ENCODE data around the gene APOBEC3B. TPM values are rescaled to one million over a fixed set of nuclear protein-coding genes. Genes with fewer than 3 reads are reported as not detected.

APOBEC3B gene
- total and polyA plus RNA-seq, 2 donors (not counting 1 experiment from before 2014, with no cell fraction given): 2.4 to 7.9 TPM

- H3K4me1 ChIP-seq (ENCODE audit: control insufficient read depth in 2 of 2, insufficient read depth in 2 of 2, low read length in 2 of 2): peaks cover 10 to 26% of the 10 kb centered on the region in 2 donors
- H3K4me1 Mint-ChIP-seq: peaks cover 18% of the 10 kb centered on the region
- no peak overlapping the region for H3K4me3 ChIP-seq (ENCODE audit: control extremely low read depth in 1 of 5, extremely low read depth in 1 of 5, insufficient read depth in 1 of 5, low read depth in 2 of 5, low read length in 4 of 5)
- 84% methylated on average over 2 of the region's 3 CpGs for WGBS (ENCODE audit: insufficient coverage)
- DNase-seq (no peak), ATAC-seq (ENCODE audit: low read depth) (no peak)
- H2AFZ ChIP-seq (ENCODE audit: insufficient read depth, low read depth, low read length, poor library complexity, severe bottlenecking): no peak overlapping the region
- H3K9me3 ChIP-seq (ENCODE audit: control extremely low read depth in 1 of 3, control insufficient read depth in 2 of 3, insufficient read depth in 1 of 3, low read length in 2 of 3): no peaks in the 10 kb centered on the region
- CTCF ChIA-PET: interaction anchor here (1.4 to 11.1 kb wide), 2 partner anchors 10 to 33 kb away, joined by 4 to 133 read pairs; partner anchors contain the start of gene APOBEC3B
- peaks cover 0 to 20% (median 0%) of the 10 kb centered on the region in 4 experiments for H3K27me3 ChIP-seq (replicated peaks in 1 of 4; ENCODE audit: control extremely low read depth in 1 of 4, control insufficient read depth in 3 of 4, insufficient read depth in 4 of 4, low read length in 3 of 4)
- no peaks in the 10 kb centered on the region for H3K9me3 Mint-ChIP-seq (ENCODE audit: insufficient read depth)
- H3K36me3 ChIP-seq (replicated peaks in 1 of 2; ENCODE audit: control extremely low read depth in 1 of 2, control insufficient read depth in 1 of 2, extremely low read depth in 1 of 2, insufficient read depth in 2 of 2, low read length in 1 of 2): no peaks in the 10 kb centered on the region
- no peak overlapping the region for H3K27ac ChIP-seq (ENCODE audit: low read length in 2 of 2)
- no peaks in the 10 kb centered on the region for H4K20me1 ChIP-seq (ENCODE audit: control insufficient read depth, insufficient read depth, low read length, poor library complexity, severe bottlenecking)
- no peaks in the 10 kb centered on the region for H3K79me2 ChIP-seq (ENCODE audit: control insufficient read depth, insufficient read depth, low read length)
- no peak overlapping the region for H3K4me3 Mint-ChIP-seq
- no peak overlapping the region for H3K4me2 ChIP-seq (replicated peaks; ENCODE audit: low read depth, low read length, poor library complexity, severe bottlenecking)
- TF ChIP-seq EZH2 (IDR thresholded peaks at IDR 0.05; ENCODE audit: borderline replicate concordance, insufficient read depth, low read depth, low read length, poor library complexity, severe bottlenecking): no peak
- TF ChIP-seq, protein P1, sequence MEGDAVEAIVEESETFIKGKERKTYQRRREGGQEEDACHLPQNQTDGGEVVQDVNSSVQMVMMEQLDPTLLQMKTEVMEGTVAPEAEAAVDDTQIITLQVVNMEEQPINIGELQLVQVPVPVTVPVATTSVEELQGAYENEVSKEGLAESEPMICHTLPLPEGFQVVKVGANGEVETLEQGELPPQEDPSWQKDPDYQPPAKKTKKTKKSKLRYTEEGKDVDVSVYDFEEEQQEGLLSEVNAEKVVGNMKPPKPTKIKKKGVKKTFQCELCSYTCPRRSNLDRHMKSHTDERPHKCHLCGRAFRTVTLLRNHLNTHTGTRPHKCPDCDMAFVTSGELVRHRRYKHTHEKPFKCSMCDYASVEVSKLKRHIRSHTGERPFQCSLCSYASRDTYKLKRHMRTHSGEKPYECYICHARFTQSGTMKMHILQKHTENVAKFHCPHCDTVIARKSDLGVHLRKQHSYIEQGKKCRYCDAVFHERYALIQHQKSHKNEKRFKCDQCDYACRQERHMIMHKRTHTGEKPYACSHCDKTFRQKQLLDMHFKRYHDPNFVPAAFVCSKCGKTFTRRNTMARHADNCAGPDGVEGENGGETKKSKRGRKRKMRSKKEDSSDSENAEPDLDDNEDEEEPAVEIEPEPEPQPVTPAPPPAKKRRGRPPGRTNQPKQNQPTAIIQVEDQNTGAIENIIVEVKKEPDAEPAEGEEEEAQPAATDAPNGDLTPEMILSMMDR (IDR thresholded peaks at IDR 0.05): no peak
- no peak overlapping the region for H3K9ac ChIP-seq (ENCODE audit: low read length)
- H3K27me3 Mint-ChIP-seq: peaks cover 21% of the 10 kb centered on the region
- no peak overlapping the region for H3K27ac Mint-ChIP-seq
- POLR2A ChIA-PET: no interaction called here
- intact Hi-C loops (cut with micrococcal nuclease): no loop called here
Observed at GRCh38 chr22:38971791-38972190, 10.4 kb upstream of the APOBEC3B start.

DNA sequence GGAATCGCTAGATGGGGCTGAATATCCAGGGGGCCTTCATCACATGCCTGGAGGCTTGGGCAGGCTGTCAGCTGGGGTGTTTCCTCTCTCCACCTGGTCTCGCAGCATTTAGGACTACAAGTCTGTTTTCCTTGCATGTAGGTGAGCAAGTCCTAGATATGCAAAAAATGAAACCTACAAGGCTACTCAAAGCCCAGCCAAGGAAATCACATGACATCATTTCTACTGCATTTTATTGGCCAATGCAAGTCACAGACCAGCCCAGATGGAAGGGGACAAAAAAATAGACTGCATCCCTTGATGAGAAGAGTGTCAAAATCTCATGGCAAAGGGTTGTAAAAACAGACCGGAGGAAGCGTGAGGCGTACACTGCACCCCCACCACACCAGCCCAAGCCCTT lies 9.6 kb upstream of the APOBEC3B start:
- CTCF ChIA-PET: interaction anchor here (0.6 to 11.1 kb wide), 7 partner anchors 19 to 314 kb away, joined by 3 to 133 read pairs (median 3); no protein-coding TSS in a partner anchor
- intact Hi-C loops (cut with micrococcal nuclease): no loop called here
- DNase-seq (no peak), ATAC-seq (ENCODE audit: low read depth) (no peak)
- Mint-ChIP-seq H3K4me3 (no peak overlapping the region), H3K9me3 (ENCODE audit: insufficient read depth) (no peaks in the 10 kb centered on the region), H3K4me1 (peaks cover 15% of the 10 kb centered on the region), H3K27me3 (peaks cover 24% of the 10 kb centered on the region), H3K27ac (no peak overlapping the region)
- Histone ChIP-seq H3K27ac (ENCODE audit: low read length in 2 of 2) (no peak overlapping the region), H3K9me3 (ENCODE audit: control extremely low read depth in 1 of 3, control insufficient read depth in 2 of 3, insufficient read depth in 1 of 3, low read length in 2 of 3) (peaks cover 0 to 3% (median 0%) of the 10 kb centered on the region in 3 donors), H3K36me3 (replicated peaks in 1 of 2; ENCODE audit: control extremely low read depth in 1 of 2, control insufficient read depth in 1 of 2, extremely low read depth in 1 of 2, insufficient read depth in 2 of 2, low read length in 1 of 2) (no peaks in the 10 kb centered on the region), H3K4me3 (ENCODE audit: control extremely low read depth in 1 of 5, extremely low read depth in 1 of 5, insufficient read depth in 1 of 5, low read depth in 2 of 5, low read length in 4 of 5) (no peak overlapping the region), H3K79me2 (ENCODE audit: control insufficient read depth, insufficient read depth, low read length) (no peaks in the 10 kb centered on the region), H2AFZ (ENCODE audit: insufficient read depth, low read depth, low read length, poor library complexity, severe bottlenecking) (no peak overlapping the region), H3K27me3 (replicated peaks in 1 of 4; ENCODE audit: control extremely low read depth in 1 of 4, control insufficient read depth in 3 of 4, insufficient read depth in 4 of 4, low read length in 3 of 4) (peaks cover 0 to 20% (median 0%) of the 10 kb centered on the region in 4 experiments), H3K9ac (ENCODE audit: low read length) (no peak overlapping the region), H3K4me1 (ENCODE audit: control insufficient read depth in 2 of 2, insufficient read depth in 2 of 2, low read length in 2 of 2) (peaks cover 9 to 18% of the 10 kb centered on the region in 2 donors), H3K4me2 (replicated peaks; ENCODE audit: low read depth, low read length, poor library complexity, severe bottlenecking) (no peak overlapping the region), H4K20me1 (ENCODE audit: control insufficient read depth, insufficient read depth, low read length, poor library complexity, severe bottlenecking) (no peaks in the 10 kb centered on the region)
- WGBS (ENCODE audit: insufficient coverage): 100% methylated on average over 2 of the region's 5 CpGs
- POLR2A ChIA-PET: no interaction called here
- no peak for TF ChIP-seq EZH2 (IDR thresholded peaks at IDR 0.05; ENCODE audit: borderline replicate concordance, insufficient read depth, low read depth, low read length, poor library complexity, severe bottlenecking)
- TF ChIP-seq, protein P1 (IDR thresholded peaks at IDR 0.05): no peak
